ENCODE results near the gene LY86.

DNA sequence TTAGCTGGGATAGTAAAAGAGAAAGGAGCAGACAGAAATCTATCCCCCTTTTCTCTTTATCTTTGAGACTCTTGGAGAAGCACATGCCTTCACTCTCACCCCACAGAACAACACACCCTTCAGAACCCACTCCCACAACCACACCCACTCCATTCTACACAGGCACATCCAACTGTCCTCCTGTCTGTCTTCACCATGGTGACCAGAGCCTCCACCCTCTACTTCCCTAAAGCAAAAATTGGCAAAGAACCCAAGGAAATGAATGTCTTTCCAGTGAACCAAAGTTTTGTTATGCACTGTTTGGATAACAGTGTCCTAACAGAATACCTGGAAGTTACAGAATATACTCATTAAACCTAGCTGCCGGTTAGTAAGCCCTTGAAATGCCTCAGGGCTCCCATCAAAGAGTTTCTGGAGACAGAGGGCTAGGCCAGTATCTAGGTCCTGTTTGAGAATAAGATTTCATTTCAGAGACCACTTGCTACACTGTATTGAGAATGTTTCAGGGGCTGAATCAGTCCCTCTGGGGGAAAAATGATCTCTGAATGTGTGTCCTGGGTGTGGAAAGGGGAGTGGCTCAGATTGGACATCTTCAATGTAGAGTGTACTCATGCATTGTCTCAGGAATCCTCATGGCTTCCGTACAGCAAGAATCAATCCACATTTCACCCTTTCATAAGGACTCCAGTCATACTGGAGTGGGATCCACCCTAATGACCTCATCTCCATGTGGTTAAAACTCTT is 101.1 kb downstream of the LY86 start:
- TF ChIP-seq, protein P1, sequence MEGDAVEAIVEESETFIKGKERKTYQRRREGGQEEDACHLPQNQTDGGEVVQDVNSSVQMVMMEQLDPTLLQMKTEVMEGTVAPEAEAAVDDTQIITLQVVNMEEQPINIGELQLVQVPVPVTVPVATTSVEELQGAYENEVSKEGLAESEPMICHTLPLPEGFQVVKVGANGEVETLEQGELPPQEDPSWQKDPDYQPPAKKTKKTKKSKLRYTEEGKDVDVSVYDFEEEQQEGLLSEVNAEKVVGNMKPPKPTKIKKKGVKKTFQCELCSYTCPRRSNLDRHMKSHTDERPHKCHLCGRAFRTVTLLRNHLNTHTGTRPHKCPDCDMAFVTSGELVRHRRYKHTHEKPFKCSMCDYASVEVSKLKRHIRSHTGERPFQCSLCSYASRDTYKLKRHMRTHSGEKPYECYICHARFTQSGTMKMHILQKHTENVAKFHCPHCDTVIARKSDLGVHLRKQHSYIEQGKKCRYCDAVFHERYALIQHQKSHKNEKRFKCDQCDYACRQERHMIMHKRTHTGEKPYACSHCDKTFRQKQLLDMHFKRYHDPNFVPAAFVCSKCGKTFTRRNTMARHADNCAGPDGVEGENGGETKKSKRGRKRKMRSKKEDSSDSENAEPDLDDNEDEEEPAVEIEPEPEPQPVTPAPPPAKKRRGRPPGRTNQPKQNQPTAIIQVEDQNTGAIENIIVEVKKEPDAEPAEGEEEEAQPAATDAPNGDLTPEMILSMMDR (IDR thresholded peaks at IDR 0.05 in 2 of 3, conservative IDR thresholded peaks at IDR 0.05 in 1 of 3; ENCODE audit: insufficient read depth in 2 of 3, low read depth in 1 of 3, low read length in 3 of 3), result no peak
- TF ChIP-seq EGR1 (conservative IDR thresholded peaks at IDR 0.05) (0 out of 2 replicates have a peak, but pooled peaks have one; percentile 11), ELF1 (tag; IDR thresholded peaks at IDR 0.05) (no peak), NFYB (IDR thresholded peaks at IDR 0.05; ENCODE audit: extremely low read depth, insufficient read length) (no peak), POLR2A (conservative IDR thresholded peaks at IDR 0.05) (no peak), GATAD2A (IDR thresholded peaks at IDR 0.05) (no peak), FOXJ3 (CRISPR knock-in tag; IDR thresholded peaks at IDR 0.05) (no peak), LCOR (CRISPR knock-in tag; IDR thresholded peaks at IDR 0.05) (no peak)
- TF ChIP-seq, protein P2, sequence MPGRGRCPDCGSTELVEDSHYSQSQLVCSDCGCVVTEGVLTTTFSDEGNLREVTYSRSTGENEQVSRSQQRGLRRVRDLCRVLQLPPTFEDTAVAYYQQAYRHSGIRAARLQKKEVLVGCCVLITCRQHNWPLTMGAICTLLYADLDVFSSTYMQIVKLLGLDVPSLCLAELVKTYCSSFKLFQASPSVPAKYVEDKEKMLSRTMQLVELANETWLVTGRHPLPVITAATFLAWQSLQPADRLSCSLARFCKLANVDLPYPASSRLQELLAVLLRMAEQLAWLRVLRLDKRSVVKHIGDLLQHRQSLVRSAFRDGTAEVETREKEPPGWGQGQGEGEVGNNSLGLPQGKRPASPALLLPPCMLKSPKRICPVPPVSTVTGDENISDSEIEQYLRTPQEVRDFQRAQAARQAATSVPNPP (IDR thresholded peaks at IDR 0.05; ENCODE audit: borderline replicate concordance, insufficient read depth, insufficient read length), result no peak
- TF ChIP-seq, protein P3, sequence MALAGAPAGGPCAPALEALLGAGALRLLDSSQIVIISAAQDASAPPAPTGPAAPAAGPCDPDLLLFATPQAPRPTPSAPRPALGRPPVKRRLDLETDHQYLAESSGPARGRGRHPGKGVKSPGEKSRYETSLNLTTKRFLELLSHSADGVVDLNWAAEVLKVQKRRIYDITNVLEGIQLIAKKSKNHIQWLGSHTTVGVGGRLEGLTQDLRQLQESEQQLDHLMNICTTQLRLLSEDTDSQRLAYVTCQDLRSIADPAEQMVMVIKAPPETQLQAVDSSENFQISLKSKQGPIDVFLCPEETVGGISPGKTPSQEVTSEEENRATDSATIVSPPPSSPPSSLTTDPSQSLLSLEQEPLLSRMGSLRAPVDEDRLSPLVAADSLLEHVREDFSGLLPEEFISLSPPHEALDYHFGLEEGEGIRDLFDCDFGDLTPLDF (CRISPR knock-in tag; IDR thresholded peaks at IDR 0.05), result no peak
- TF ChIP-seq, protein P4, sequence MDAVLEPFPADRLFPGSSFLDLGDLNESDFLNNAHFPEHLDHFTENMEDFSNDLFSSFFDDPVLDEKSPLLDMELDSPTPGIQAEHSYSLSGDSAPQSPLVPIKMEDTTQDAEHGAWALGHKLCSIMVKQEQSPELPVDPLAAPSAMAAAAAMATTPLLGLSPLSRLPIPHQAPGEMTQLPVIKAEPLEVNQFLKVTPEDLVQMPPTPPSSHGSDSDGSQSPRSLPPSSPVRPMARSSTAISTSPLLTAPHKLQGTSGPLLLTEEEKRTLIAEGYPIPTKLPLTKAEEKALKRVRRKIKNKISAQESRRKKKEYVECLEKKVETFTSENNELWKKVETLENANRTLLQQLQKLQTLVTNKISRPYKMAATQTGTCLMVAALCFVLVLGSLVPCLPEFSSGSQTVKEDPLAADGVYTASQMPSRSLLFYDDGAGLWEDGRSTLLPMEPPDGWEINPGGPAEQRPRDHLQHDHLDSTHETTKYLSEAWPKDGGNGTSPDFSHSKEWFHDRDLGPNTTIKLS (IDR thresholded peaks at IDR 0.05; ENCODE audit: borderline replicate concordance, low read depth), result no peak
